Spinal cord (tissue), 10 donors: Measurements from ENCODE around the gene RHBDF2. TPM values are rescaled to one million over a fixed set of nuclear protein-coding genes. Genes with fewer than 3 reads are reported as not detected.

ENCODE experiments used
- DNase-seq, 6 donors: peaks; one replicate each; pipeline versions ENCODE4 v3.0.0 to v3.0.0-alpha.2; 2013 to 2015; ENCODE audit warnings: low spot score in 6 of 6, low read depth in 4 of 6
- H3K27ac ChIP-seq: one replicate; pipeline ENCODE4 v1.5.1; 2013; ENCODE audit warnings: low read depth, low read length, control low read depth
- H3K27me3 ChIP-seq: one replicate; pipeline ENCODE4 v1.6.1; 2013; ENCODE audit warnings: low read length; ENCODE audit not compliant: control insufficient read depth, insufficient read depth
- H3K36me3 ChIP-seq: one replicate; pipeline ENCODE4 v1.6.1; 2013; ENCODE audit warnings: low read length; ENCODE audit not compliant: control insufficient read depth, insufficient read depth
- H3K4me1 ChIP-seq: one replicate; pipeline ENCODE4 v1.6.1; 2013; ENCODE audit warnings: low read length; ENCODE audit not compliant: control insufficient read depth, insufficient read depth
- H3K4me3 ChIP-seq: one replicate; pipeline ENCODE4 v1.5.1; 2013; ENCODE audit warnings: low read depth, low read length, control low read depth
- H3K9me3 ChIP-seq: one replicate; pipeline ENCODE4 v1.6.1; 2013; ENCODE audit warnings: low read length; ENCODE audit not compliant: control insufficient read depth, insufficient read depth
- WGBS: methylation state at CpG from one replicate; pipeline ENCODE4 v1.1.5; 2013; ENCODE audit warnings: missing lambda C conversion rate; ENCODE audit not compliant: insufficient coverage; 5-methylcytosine and 5-hydroxymethylcytosine counted together
- polyA plus RNA-seq, 2 donors: library from polyadenylated mRNA; unstranded; fragments of 120-200 nt; gene quantifications; one replicate each; pipeline ENCODE4 v1.2.1, GENCODE V29; 2013; ENCODE audit not compliant: insufficient read length in 2 of 2
- total RNA-seq, 2 donors: library from RNA; depleted of rRNA in 1 of 2; stranded (reverse); fragments of 120-200 nt in 1 of 2; fragments of >200 nt in 1 of 2; gene quantifications; one replicate each; pipeline versions ENCODE4 v1.2.3 to v1.2.4, GENCODE V29; 2013 to 2014
- donor health status: healthy.

The RHBDF2 gene
- total and polyA plus RNA-seq, 4 donors, result 6.3 to 10.9 (median 8.9) TPM

DNA sequence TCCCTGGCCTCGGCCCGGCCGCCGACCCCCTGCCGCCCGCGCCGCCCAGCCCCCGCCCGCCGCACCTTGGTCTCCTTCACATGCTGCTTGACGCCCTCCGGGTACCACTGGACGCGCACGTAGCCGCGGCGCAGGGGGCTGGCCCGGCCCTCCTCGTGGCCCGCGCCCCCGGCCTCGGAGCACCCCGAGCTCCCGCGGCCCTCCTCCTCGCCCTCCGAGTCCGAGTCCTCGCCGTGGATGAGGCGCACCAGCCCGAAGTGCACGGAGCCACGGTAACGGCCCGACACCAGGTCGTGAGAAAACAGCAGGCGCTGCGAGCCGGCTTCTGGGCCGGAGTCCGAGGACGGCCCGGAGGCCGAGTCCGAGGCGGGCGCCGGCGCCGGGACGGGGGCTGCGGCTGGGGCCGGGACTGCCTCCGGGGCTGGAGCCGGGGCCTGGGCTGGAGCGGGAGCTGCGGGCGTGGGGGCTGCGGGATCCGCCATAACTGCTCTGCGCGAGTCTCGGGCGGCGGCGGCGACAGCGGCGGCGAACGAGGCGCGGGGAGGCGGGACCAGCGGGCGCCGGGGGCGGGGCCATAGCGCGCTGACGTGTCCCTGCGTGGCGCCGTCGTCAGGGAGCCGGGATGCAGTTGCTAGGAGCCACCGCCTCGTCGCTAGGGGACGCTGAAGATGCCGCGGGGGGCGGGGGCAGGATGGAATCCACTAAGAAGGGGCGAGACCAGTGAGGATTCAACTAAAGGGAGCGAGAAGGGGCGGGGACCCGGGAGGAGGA is 48.4 kb downstream of the RHBDF2 start, which contains the start of gene UBE2O:
UBE2O (minus strand) TSS at position 493 of the 771 bp plus-strand sequence; CDS start at position 482, 11 bp downstream.
- Histone ChIP-seq H3K27ac (no peak within 1 kb of the TSS), H3K4me1 (peaks cover 19% of the 10 kb centered on the region)
- under 1% methylated on average over 101 of the region's 101 CpGs for WGBS

GRCh38 chr17:76452127-76452659 is 49.0 kb downstream of the RHBDF2 start:
- peak in 1 of 6 donors; percentile 51 for DNase-seq
- Histone ChIP-seq H3K4me3 (peak overlapping the region; percentile 68), H3K36me3 (peaks cover 3% of the 10 kb centered on the region), H3K9me3 (no peaks in the 10 kb centered on the region), H3K27ac (no peak overlapping the region), H3K27me3 (no peaks in the 10 kb centered on the region), H3K4me1 (peaks cover 19% of the 10 kb centered on the region)
- 0% methylated on average over 29 of the region's 29 CpGs for WGBS

More for the DNA sequence above, 48.4 kb downstream of the RHBDF2 start, which contains the start of gene UBE2O:
- Histone ChIP-seq H3K27me3 (no peaks in the 10 kb centered on the region), H3K4me3 (peak within 1 kb of the TSS; percentile 68), H3K9me3 (no peaks in the 10 kb centered on the region), H3K36me3 (peaks cover 3% of the 10 kb centered on the region)
- DNase-seq, result peak in 5 of 6 donors; percentile 70 to 96 (median 77)

- peaks cover 19% of the 10 kb centered on the region for H3K4me1 ChIP-seq
- no peaks in the 10 kb centered on the region for H3K9me3 ChIP-seq
- H3K4me3 ChIP-seq, result peak overlapping the region; percentile 68
- WGBS, result 7% methylated on average over 3 of the region's 6 CpGs
- no peak overlapping the region for H3K27ac ChIP-seq
- DNase-seq, result peak in 1 of 6 donors; percentile 32
- H3K36me3 ChIP-seq, result peaks cover 3% of the 10 kb centered on the region
- no peaks in the 10 kb centered on the region for H3K27me3 ChIP-seq
These were observed 49.7 kb downstream of the RHBDF2 start for GRCh38 chr17:76451506-76451905.

DNA sequence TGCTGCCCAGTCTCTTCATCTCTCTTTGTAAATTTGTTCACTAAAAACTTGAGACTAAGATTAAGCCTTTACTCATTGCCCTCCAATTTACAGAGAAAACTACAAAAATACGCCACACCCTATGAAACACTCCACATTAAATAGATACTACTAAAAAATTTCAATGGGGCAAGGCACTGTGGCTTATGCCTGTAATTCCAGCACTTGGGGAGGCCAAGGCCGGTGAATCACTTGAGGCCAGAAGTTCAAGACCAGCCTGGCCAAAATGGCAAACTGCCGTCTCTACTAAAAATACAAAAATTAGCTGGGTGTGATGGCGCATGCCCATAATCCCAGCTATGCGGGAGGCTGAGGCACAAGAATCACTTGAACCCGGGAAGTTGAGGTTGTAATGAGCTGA is 52.1 kb downstream of the RHBDF2 start:
- Histone ChIP-seq H3K4me3 (no peak overlapping the region), H3K36me3 (peaks cover 3% of the 10 kb centered on the region), H3K27ac (no peak overlapping the region), H3K27me3 (no peaks in the 10 kb centered on the region), H3K9me3 (no peaks in the 10 kb centered on the region), H3K4me1 (peaks cover 21% of the 10 kb centered on the region)
- no CpG with 5 or more reads among the region's 6 CpGs for whole genome bisulfite sequencing
- DNase-seq, result no peak

DNA sequence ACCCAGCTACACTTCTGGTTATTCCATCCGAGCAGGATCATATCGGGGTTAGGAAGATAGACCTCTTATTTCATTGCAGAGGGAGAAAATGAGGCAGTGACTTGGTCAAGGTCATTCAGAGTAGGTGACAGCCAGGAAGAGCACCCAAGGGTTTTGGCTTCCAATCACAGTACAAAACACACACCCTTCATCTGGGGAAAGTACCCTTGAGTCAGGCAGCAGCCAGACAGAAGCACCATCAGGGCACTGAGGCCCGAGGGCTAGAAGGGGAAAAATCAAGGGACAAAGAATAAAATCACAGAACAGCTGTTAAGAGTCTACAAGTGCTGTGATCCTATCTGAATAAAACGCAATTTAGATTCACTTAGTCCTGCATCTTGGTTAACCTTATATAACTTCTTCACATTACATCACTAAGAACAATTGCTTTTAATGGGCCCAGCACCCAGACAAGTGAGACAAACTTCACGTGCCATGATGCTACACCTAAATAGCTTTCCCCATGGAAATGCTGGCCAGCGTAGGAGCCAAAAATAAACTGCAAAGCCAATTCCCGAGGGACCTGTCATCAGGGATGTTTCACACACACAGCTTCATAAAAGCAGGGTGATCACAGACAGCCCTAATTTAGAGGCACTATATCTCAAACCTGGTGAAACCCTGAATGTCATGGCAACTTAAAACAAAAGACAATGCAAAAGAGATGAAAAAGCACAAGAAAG is 53.1 kb downstream of the RHBDF2 start:
- 42% methylated on average over 3 of the region's 7 CpGs for WGBS
- Histone ChIP-seq H3K9me3 (no peaks in the 10 kb centered on the region), H3K27ac (no peak overlapping the region), H3K4me3 (no peak overlapping the region), H3K27me3 (no peaks in the 10 kb centered on the region), H3K4me1 (peaks cover 21% of the 10 kb centered on the region), H3K36me3 (peaks cover 3% of the 10 kb centered on the region)
- no peak for DNase-seq

GRCh38 chr17:76446449-76447231 is 54.6 kb downstream of the RHBDF2 start:
- no peak for DNase-seq
- Histone ChIP-seq H3K9me3 (no peaks in the 10 kb centered on the region), H3K27me3 (no peaks in the 10 kb centered on the region), H3K4me3 (no peak overlapping the region), H3K36me3 (peaks cover 3% of the 10 kb centered on the region), H3K27ac (no peak overlapping the region), H3K4me1 (peaks cover 16% of the 10 kb centered on the region)
- WGBS, result 34% methylated on average over 6 of the region's 9 CpGs

DNA sequence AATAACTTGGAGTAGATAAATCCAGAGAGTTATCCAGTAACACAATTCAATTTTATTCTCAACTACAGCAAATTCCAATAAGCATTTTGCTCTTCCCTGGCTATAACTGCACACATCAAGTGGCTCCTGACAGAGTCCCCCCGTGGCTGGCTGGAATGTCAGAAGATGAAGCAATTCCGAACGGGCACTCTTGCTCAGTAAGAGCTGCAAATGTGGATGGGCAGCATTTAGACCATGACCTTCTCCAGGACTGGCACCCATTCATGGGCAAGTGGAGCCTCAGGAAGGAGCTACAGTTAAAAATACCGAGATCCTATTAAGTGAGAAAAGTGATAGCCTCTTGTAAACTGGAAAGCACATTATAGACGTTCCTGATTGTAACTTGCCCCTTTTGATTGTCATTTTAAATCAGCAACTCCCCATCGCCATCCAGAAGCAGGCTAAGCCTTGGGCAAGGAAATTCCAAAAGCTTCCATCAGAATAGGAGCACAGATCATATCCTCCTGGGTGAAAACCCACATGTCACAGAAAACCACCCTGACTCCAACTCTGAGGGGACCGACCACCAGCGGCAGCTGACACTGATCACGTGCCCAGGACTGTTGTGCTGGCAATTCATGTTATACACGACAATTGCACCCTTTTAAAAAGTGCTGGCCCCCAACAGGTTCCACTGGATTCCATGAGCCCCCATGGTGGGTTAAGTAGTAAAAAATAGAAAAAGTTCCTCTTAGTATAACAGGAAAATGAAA is 55.4 kb downstream of the RHBDF2 start:
- no peak overlapping the region for H3K4me3 ChIP-seq
- H3K4me1 ChIP-seq, result peaks cover 11% of the 10 kb centered on the region
- no peaks in the 10 kb centered on the region for H3K36me3 ChIP-seq
- H3K9me3 ChIP-seq, result no peaks in the 10 kb centered on the region
- no peak overlapping the region for H3K27ac ChIP-seq
- WGBS, result 25% methylated on average over 6 of the region's 10 CpGs
- no peaks in the 10 kb centered on the region for H3K27me3 ChIP-seq
- no peak for DNase-seq

- Histone ChIP-seq H3K4me3 (no peak overlapping the region), H3K27ac (no peak overlapping the region), H3K36me3 (no peaks in the 10 kb centered on the region), H3K27me3 (no peaks in the 10 kb centered on the region), H3K9me3 (no peaks in the 10 kb centered on the region), H3K4me1 (peaks cover 6% of the 10 kb centered on the region)
- WGBS, result 30% methylated on average over 7 of the region's 9 CpGs
- peak in 1 of 6 donors; percentile 29 for DNase-seq
These were observed 56.5 kb downstream of the RHBDF2 start for GRCh38 chr17:76444518-76445311.
